Measurements from ENCODE around the gene CPXM1.

DNA sequence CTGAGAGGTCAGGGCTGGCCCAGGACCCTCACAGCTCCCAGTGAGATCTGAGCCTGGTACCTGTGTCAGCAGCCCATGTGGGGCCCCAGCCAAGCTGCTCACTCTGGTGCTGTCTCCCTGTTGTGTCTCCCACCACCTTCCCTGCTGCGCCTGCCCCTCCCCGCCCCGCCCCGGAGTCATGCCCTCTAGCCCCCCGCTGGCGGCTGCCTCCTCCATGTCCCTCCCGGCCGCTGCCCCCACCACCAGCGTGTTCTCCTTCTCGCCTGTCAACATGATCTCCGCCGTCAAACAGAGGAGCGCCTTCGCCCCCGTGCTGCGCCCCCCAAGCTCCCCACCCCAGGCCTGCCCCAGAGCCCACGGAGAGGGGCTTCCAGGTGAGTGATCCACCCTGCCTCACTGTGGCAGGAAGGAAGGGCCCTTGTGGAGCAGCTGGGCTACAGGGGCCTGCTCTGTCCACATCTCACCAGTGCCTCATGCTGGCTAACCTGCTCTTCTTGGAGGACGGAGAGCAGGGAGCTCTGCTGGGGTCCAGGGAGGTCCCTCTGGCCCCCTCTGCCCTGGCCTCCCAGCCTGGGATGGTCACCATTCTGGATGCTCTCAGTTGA, 44.9 kb downstream of the CPXM1 start:
- no peak for TF ChIP-seq POLR2A (IDR thresholded peaks at IDR 0.05)
- TF ChIP-seq, protein P1, sequence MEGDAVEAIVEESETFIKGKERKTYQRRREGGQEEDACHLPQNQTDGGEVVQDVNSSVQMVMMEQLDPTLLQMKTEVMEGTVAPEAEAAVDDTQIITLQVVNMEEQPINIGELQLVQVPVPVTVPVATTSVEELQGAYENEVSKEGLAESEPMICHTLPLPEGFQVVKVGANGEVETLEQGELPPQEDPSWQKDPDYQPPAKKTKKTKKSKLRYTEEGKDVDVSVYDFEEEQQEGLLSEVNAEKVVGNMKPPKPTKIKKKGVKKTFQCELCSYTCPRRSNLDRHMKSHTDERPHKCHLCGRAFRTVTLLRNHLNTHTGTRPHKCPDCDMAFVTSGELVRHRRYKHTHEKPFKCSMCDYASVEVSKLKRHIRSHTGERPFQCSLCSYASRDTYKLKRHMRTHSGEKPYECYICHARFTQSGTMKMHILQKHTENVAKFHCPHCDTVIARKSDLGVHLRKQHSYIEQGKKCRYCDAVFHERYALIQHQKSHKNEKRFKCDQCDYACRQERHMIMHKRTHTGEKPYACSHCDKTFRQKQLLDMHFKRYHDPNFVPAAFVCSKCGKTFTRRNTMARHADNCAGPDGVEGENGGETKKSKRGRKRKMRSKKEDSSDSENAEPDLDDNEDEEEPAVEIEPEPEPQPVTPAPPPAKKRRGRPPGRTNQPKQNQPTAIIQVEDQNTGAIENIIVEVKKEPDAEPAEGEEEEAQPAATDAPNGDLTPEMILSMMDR (IDR thresholded peaks at IDR 0.05), result no peak
- no peak for TF ChIP-seq POLR2AphosphoS5 (IDR thresholded peaks at IDR 0.05; ENCODE audit: insufficient read depth in 1 of 2, low read depth in 1 of 2)

Data from vagina (tissue), 2 donors.